ENCODE results near the gene MTREX.
A peak's percentile ranks its signal among the peaks of the same experiment; 100 is the strongest.

The MTREX gene

DNA sequence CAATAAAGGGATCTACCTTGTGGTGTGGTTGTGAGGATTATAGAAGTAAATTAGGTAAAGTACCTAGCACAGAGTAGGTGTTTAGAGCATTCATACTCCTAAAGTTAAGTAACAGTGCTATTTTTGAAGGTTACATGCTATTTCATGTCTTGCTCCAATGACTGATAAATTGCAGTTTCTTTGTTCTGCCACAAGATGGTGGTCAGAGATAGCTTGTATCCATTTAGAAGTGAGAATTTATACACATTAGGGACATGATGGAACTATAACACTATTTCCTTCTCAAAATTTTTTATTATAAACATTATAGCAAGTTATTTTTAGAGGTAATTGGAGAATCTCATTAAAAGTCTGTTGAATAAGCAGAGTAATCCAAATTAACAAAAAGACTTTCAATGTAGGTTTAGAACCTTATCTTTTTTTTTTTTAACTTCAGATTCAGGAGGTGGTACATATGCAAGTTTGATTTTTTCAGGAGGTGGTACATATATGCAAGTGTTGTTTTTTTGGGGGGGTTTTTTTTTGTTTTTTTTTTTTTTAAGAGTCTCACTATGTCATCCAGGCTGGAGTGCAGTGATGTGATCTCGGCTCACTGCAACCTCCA lies 17.1 kb downstream of the MTREX start:
- DNase-seq (ENCODE audit: low read depth in 2 of 2): no peak

DNA sequence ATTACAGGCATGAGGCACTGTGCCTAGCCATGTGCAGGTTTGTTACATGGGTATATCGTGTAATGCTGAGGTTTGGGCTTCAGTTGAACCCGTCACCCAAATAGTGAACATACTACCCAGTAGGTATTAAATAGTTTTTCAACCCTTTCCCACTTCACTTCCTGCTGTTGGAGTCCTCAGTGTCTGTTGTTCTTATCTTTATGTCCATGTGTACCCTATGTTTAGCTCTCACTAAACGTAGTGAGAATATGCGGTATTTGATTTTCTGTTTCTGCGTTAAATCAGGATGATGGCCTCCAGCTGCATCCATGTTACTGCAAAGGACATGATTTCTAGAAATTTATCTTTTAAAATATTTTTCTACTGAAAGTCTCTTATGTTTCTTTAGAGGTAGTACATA lies 17.8 kb downstream of the MTREX start:
- no peak for DNase-seq (ENCODE audit: low read depth in 2 of 2)

DNA sequence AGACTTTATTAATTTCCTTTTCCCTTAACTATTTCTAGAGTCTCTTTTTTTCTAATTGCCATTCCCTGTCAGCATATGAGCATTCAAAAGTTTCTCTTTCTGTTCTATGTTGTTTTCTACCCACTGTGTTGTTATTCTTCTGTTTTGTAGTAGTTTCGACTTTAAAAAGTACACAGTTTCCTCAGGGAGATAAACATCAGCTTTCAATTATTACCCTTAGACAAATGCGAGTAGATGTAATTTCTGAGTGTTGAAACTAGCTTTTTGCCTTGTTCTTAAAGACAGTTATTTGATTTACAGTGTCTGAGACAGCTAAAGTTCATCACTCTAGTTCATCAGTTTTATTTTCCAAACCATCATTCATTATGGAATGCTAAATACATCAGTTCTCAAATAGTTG lies 19.5 kb downstream of the MTREX start:
- DNase-seq (ENCODE audit: low read depth in 2 of 2): no peak

DNA sequence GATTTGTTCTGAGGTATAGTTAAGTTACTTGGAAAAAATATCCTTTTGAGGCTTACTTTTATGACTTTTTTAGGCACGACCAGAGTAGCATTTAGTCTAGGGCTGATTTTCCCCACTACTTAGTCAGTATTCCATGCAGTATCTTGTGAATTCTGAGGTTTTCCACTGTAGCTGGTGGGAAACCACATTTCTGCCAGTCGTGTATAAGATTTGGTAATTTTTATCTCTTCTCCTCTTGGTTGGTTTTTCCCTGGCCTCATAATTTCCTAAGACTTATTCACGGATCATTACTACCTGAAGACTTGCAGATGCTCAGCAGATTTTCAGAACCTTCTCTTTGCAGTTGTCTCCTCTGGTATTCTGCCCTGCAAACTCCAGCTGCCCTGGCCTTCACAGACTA lies 23.5 kb downstream of the MTREX start:
- DNase-seq (ENCODE audit: low read depth in 2 of 2): no peak

DNA sequence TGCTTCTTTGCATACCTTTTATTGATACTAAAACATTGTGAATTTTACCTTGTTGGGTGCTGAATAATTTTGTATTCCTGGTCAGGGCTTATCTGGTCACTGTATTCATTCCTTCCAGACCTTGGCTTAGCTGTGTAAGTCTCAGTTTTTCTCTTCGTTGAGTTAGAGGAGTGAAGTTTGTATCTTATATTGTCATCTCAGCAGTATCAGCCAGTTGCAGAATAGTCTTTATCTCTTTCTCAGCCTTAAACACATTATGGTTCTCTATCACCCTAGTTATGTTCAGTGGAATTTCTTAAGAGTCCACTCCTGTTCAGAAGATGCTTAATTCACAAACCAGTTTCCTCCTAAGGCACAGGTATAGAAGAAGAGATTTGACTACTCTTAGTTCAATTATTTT lies 25.2 kb downstream of the MTREX start:
- DNase-seq (ENCODE audit: low read depth in 2 of 2): no peak

DNA sequence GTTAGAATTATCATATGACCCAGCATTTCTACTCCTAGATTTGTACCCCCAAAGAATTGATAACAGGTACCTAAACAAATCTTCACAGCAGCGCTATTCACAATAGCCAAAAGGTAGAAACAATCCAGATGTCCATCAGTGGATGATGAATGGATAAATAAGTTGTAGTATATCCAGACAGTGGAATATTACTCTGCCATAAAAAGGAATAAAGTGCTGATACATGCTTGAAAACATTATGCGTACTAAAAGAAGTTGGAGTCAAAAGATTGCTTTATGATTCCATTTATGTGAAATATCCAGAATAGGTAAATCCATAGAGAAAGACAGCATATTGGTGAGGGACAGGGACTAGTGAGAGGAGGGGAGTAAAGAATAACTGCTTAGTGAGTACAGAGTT lies 26.0 kb downstream of the MTREX start:
- no peak for DNase-seq (ENCODE audit: low read depth in 2 of 2)

DNA sequence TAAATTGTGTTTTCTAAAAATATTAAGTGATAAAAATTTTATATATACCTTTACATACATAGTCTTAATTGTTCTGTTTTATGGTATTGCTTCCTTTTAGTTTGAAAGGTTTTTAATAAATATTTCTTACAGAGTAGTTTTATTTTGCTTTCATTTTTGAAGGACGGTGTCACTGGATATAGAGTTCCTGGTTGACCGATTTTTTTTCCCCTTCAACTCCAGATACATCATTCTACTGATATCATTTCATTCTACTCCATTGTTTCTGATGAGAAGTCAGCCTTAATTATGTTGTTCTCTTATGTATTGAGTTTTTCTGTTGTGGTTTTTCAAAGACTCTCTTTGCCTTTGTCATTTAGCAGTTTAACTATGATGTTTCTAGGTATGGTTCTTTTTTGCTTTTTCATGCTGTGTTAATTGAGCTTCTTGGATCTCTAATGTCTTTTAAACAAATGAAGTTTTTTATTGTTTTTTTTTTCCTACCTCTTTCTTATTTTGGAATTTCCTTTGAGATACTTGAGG lies 30.4 kb downstream of the MTREX start:
- no peak for DNase-seq (ENCODE audit: low read depth in 2 of 2)

DNA sequence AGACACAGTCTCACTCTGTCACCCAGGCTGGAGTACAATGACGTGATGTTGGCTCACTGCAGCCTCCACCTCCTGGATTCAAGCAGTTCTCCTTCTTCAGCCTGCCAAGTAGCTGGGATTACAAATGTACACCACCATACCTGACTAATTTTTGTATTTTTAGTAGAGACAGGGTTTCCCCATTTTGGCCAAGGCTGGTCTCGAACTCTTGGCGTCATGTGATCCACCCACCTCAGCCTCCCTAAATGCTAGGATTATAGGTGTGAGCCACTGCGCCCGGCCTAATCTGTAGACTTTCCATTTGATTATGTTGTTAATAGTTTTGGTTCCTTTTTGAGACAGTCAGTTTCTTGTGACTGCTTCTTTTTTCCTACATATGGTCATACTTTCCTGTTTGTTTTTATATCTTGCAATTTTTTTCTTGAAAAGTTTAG lies 31.0 kb downstream of the MTREX start:
- peak; percentile 38 to 49 for DNase-seq (ENCODE audit: low read depth in 2 of 2)

DNA sequence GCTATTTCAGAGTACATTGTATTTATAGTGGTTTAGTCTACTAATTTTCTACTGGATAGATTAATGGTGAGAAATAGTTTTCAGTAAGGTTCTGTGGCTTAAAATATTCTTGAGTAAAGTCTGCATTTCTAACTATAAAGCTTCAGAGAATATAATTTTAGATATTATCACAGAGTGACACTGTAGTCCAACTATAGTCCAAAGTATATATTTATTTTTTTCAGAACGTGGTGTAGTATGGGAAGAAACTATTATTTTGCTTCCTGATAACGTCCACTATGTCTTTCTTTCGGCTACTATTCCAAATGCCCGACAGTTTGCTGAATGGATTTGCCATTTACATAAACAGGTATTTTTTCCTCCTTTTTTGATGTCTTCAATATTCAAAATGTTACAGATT lies 35.3 kb downstream of the MTREX start:
- DNase-seq (ENCODE audit: low read depth in 2 of 2): no peak

DNA sequence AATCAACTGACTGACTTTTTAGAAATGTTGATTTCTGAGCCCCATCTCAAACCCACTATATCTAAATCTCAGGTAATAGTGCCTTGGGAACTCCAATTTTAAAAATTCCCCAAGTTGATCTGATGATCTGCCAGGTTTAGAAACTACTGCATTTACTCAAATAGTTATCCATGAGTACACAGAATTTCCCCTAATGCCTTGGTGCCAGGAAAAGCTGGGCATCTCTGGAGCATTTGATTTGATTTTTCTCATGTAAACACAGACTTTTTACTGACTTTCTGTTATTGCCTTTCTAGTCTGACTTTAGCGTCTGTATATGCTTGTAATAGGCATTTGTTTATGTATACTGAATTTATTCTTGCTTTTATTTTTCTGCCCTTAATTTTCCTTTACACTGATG lies 35.8 kb downstream of the MTREX start:
- DNase-seq (ENCODE audit: low read depth in 2 of 2): no peak

DNA sequence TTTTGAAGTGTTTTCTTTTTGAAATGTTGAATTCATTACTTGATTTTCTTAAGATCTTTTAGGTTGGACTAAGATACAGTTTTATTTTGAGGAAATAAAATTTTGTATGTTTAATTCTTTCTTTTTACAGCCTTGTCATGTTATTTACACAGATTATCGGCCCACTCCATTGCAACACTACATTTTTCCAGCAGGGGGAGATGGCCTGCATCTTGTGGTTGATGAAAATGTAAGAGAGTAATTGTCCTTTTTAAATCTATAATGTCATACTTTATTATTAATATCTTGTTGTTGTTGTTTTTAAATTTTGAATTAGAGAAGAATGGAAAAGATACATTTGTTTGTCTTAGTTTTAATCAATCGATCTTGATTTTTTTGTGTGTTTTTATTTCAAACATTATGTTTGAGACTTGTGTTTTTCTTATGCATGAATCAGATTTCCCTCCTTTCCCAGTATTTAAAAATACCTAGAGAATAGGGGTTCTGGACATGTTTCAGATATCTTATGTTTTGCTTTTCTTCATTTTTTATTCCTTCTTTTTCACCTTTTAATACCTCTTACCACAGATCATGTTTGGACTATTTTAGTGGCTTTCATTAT lies 36.7 kb downstream of the MTREX start:
- peak; percentile 12 to 41 for DNase-seq (ENCODE audit: low read depth in 2 of 2)

DNA sequence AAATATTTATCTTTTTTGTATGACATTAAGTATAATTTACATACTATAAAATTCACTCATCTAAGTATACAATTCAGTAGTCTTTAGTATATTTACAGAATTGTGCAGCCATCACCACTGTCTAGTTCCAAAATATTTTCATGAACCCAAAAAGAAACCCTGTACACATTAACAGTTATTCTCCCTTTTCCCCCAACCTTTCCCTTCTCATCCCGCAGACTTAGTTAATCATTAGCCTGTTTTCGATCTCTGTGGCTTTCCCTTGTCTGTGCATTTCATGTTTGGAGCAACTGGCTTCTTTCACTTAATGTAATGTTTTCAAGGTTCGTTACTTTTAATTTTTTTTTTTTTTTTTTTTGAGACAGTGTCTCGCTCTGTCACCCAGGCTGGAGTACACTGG lies 37.5 kb downstream of the MTREX start:
- no peak for DNase-seq (ENCODE audit: low read depth in 2 of 2)

DNA sequence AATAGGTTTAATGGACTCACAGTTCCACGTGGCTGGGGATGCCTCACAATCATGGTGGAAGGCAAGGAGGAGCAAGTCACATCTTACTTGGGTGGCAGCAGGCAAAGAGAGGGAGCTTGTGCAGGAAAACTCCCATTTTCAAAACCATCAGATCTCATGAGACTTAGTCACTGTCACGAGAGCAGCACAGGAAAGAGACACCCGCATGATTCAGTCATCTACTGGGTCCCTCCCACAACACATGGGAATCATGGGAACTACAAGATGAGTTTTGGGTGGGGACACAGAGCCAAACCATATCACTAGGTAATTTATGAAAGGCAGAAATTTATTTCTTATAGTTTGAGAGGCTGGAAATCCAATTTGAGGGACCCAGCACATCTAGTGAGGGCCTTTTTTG lies 40.0 kb downstream of the MTREX start:
- DNase-seq (ENCODE audit: low read depth in 2 of 2): no peak

DNA sequence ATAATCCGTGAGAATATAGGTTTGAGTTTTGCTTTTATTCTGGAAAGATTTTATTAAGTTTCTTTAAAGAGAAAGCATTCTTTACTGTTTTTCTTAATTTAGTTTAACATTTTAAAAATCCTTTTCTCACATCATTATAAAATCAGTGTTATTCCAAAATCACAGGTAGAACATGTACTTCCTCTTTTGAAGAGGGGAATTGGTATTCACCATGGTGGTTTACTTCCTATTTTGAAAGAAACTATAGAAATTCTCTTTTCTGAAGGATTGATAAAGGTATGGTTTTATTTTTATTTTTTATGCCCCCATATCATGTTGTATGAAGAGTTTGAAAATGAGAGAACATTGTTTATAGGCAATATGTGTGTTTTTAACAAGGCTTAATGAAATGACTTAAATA lies 43.0 kb downstream of the MTREX start:
- no peak for DNase-seq (ENCODE audit: low read depth in 2 of 2)

DNA sequence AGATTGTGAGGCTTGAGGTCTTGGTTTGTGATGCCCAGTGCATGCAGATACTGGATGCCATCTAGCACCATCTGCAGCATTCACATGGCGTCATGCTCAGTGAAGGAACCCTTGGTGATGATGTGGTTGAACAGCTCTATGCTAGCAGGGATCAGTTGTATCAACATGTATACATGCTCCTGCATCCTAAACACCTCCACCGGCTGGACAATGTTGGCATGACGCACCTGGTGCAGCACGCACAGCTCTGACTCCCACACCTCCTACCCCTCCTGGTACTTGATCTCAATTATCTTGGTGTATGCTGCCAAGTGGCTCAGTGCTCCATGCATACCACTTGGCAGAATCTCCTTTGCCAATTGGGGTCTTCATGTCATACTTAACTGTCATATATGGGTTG lies 49.1 kb downstream of the MTREX start:
- DNase-seq (ENCODE audit: low read depth in 2 of 2): no peak

DNA sequence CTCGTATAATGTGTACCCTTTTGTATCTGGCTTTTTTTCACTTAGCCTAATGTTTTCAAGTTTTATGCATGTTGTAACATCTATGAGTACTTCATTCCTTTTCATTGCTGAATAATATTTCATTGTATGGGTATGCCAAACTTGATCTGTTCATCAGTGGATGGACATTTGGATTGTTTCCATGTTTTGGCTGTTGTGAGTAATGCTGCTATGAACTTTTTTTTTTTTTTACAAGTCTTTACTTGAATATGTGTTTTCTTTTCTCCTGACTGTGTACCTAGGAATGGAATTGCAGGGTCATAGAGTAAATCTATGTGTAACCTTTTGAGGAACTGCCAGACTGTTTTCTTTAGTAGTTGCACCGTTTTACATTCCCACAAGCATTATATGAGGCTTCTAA lies 52.4 kb downstream of the MTREX start:
- DNase-seq (ENCODE audit: low read depth in 2 of 2): no peak

DNA sequence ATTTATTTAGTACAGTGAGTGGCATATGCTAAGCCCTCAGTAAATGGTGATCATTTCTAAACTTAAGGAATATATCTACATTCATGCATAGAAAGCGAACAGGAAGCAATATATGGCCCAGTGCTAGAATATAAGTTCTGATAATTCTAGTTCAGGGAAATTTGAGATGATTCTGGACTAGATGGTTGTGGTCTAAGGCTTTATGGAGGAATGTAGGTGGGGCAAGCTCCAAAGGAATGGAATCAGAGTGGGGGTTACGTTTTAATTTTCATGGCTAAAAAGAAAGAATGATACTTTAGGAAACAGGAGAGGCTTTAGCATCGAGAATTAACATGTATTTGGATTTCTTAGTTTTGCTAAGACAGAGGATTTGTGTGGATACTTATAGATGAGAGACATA lies 56.1 kb downstream of the MTREX start:
- DNase-seq (ENCODE audit: low read depth in 2 of 2): no peak

DNA sequence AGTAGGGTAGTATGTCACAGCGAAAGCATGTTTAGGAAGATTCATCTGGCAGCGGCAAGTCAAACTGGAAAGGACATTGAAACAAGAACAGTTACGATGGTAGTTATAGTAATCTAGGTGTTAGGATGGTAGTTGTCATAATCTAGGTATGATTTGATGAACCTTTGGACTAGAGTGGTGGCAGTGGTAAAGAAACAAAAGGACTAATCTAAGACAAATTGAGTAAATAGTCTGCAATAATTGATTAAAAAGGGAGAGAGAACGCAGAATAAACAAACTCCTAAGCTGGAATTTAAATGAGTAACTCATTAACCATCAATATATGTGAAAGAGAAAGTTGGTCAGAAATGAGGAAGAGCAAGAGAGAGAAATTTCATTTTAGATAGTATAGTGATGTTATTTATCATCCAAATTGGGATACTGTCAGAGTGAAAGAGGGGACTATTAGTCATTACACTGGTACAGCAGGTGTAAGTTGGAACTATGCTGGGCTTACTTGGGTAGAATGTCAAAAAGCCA lies 56.8 kb downstream of the MTREX start:
- no peak for DNase-seq (ENCODE audit: low read depth in 2 of 2)

DNA sequence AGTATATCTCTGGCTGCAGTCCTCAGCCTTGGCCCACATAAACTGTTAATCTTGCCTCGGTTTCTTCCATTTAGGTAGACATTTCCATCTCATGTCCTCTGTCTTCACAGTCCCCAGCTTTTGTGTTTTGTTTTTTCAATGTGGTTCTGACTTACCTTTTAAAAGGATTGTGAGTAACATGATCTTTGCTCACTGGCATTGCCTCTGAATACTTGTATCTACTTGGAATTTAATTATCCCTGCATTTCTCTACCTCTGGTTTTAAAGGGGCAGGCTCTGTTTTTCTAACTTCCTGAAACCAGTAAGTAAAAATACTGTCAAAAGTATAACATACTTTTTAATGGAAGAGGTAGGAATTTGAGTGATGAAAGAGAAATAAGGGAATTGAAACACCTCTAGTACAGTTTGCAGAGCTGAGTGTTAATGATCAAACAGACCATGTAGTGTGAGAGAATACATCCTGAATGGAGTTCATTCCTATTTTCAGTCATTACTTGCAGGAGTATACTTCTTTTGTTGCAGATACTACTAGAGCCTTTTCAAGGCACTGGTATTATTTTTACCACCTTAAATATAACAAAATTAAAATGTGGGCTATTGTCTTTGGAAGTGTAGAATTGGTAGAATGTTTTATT lies 62.6 kb downstream of the MTREX start:
- no peak for DNase-seq (ENCODE audit: low read depth in 2 of 2)

DNA sequence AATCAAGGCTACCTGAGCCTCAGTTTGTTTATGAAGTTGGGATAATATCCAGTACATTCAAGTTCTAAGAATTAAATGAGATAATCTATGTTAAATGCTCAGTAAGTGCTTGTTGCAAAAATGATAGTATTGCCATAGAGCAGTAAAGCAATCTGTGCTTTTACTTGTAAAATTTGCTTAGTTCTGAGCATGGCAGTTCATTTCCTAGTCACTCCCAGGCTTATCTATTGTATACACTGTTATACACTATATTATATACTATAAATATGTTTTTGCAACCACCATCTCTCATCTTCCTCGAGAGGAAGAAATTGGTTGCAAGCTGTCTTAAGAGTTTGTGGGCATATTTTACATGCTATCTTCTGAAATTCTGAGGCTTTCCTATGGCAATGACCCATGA lies 63.4 kb downstream of the MTREX start:
- no peak for DNase-seq (ENCODE audit: low read depth in 2 of 2)

DNA sequence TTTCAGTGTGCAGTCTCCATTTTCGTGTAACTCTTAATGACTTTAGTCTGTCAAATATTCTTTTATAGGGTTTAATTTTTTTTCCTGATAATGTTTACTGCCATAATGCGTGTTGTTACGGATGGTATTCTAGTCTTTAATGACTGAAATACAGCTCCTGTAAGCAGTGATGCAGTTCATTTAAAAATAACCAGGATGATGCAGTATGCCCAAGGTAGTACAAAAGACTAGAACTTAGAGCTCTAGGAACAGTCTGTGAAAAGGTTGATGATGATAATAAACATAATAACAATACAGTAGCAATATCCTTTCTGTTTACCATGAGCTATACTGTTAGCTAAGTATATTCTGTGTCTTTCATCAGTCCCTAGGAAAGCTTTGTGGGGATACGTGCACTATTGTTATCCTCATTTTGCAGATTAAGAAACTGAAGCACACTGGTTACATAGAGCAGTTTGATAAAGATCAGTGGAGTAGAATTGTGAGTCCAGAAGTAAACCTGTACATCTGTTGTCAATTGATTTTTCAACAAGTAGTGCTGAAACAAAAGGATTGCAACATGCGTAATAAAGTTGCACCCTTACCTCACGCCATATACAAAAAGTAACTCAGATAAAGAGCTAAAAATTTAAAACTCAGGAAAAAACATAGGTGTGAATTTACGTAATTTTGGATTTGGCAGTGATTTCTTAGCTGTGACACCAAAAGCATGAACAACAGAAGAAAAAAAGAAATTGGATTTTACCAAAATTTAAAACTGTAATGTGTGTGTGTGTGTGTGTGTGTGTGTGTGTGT lies 64.5 kb downstream of the MTREX start:
- no peak for DNase-seq (ENCODE audit: low read depth in 2 of 2)

DNA sequence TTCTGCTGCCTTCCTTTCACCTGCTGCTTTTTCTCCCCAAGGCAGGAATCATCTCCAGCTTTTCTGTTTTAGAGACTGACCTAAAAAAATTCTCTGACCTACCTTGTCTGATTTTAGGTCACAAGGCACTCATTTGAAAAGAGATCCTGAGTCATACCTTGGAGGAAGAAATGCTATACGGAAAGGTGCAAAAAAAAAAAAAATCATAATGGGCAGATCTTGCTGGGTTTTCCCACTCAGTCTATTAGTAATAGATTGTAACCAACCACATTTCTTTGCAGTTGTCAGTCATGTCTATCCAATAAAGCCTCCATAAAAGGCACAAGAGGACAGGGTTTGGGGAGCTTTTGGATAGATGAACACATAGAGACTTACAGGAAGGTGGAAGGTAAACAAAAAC lies 70.0 kb downstream of the MTREX start:
- no peak for DNase-seq (ENCODE audit: low read depth in 2 of 2)
